ENCODE results near the gene MIOS.
"Not testable (repeated sequence)": the region's sequence is repeated elsewhere in the genome, so short reads cannot be mapped to it uniquely, and the experiment has no call there.

Gene MIOS

GRCh38 chr7:7640221-7641128, 73.8 kb downstream of the MIOS start, which contains the start of gene UMAD1:
Gene UMAD1 (plus strand): TSS chr7:7640752. CDS start chr7:7673372, 32,620 bp downstream.
- in situ Hi-C loops (cut with HindIII; ENCODE audit: low sequenced_read_pairs), result no loop called here

DNA sequence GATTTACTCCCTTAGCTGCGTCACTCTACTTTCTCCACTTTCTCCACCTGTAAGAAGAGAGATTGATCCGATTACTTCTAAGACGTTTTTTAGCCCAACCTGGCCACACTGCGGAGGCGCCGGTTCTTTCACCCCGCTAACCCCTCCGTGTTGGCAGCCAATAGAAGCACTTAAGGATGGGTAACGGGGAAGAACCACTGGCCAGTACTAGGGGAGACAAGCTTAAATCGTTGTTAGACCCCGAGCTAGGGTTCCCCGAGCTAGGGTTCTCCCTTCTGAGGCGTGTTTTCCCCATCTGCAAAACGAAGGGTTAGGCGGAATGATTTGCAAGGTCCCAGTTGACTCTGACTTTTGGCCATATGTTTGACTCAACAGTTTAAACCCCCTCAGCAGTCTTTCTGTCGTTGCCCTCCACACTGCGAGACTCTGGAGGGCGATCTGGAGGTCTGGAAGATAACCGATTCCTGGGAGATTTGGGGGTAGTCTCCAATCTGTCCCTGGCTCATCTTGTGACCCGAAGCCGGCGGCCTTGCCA, 74.5 kb downstream of the MIOS start:
- in situ Hi-C loops (cut with HindIII; ENCODE audit: low sequenced_read_pairs), result no loop called here

- in situ Hi-C loops (cut with HindIII; ENCODE audit: low sequenced_read_pairs), result no loop called here
Observed at GRCh38 chr7:7642081-7642480, 75.4 kb downstream of the MIOS start.

GRCh38 chr7:7647495-7648036, 80.9 kb downstream of the MIOS start:
- in situ Hi-C loops (cut with HindIII; ENCODE audit: low sequenced_read_pairs), result no loop called here

- in situ Hi-C loops (cut with HindIII; ENCODE audit: low sequenced_read_pairs), result no loop called here
Observed at GRCh38 chr7:7650682-7651206, 84.1 kb downstream of the MIOS start.

GRCh38 chr7:7651479-7651878, 84.8 kb downstream of the MIOS start:
- in situ Hi-C loops (cut with HindIII; ENCODE audit: low sequenced_read_pairs), result no loop called here

DNA sequence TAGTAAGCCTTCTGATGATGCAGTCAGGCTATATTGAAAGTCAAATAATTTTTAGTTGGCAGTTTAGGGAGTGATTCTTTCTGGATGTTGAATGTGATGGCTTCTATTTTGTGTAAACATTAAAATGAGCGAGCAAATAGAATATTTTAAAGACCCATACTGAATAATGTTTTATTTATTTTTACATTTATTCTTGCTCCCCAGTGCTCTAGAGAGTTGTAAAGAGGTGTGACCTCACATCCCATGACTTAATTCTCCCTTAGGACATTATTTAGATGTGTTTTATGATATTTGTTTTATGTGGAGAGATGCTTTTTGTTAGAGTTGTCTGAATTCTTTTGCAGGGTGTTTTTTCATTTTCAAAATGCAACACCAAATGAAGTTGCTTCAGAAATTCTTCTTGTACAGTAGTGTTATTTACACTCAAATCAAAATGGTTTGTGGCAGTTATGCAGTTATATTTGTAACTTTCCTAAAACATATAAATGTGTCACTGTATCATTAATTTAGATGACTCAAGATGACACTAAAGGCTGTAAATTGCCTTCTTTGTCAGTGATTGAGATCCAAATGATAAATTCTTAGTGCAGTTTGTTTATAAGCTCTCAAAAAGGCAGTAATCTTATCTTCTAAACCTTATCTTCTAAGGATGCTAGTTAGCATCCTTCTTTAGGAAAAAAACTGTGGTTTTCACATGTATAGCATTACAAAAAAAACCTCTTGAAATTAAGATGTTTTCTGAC, 86.3 kb downstream of the MIOS start:
- in situ Hi-C loops (cut with HindIII; ENCODE audit: low sequenced_read_pairs), result no loop called here

DNA sequence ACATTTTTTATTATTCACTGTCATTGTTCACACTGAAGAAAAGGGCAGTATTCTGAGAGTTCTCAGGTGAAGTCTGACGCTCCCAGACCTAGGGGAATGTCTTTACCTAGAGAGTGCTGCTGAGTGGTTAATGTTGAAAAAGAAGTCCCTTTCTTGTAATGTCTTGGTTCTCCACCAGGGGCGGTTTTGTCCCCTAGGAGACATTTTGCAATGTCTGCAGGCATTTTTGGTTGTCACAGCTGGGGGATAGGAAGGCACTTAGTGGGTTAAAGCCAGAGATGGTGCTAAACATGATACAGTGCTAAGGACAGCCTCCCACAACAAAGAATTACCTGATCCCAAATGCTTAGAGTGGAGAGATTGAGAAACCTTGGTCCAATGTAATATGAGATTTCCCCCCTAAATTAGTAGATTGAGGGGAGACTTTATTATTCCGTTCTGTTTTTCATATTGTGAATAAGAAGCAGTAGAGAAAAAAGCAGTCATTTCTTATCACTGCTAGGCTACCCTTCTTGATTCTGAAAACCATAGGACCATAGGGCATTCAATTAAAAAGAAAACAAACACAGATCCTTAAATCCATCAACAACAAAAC, 87.0 kb downstream of the MIOS start:
- in situ Hi-C loops (cut with HindIII; ENCODE audit: low sequenced_read_pairs), result no loop called here

- in situ Hi-C loops (cut with HindIII; ENCODE audit: low sequenced_read_pairs), result no loop called here
Observed at GRCh38 chr7:7654964-7655715, 88.5 kb downstream of the MIOS start.

- in situ Hi-C loops (cut with HindIII; ENCODE audit: low sequenced_read_pairs), result not testable (repeated sequence)
Observed at GRCh38 chr7:7656459-7656858, 89.8 kb downstream of the MIOS start.
